ENCODE measurements around the gene ZBED1.

DNA sequence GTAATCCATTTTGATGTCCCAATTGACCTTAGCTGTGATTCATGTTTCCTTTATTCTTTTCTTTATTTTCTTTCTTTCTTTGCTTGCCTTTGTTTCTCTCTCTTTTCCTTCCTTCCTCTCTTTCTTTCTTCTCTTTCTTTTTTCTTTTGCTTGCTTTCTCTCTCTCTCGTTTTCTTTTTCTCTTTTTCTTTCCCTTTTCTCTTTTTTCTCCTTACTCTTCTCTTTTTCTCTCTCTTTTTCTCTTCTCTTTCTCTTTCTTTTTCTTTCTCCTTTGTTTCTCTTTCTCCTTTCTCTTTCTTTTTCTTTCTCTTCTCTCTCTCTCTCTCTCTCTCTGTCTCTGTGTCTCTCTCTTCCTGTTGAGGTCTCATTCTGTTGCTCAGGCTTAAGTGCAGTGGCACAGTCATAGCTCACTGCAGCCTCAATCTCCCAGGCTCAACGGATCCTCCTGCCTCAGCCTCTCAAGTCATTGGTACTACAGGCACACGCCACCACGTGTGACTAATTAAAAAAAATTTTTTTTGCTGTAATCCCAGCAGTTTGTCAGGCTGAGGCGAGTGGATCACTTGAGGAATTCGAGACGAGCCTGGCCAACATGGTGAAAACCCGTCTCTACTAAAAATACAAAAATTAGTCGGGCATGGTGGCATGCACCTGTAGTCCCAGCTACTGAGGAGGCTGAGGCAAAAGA lies 8.0 kb upstream of the ZBED1 start:
- TF ChIP-seq, protein P1, sequence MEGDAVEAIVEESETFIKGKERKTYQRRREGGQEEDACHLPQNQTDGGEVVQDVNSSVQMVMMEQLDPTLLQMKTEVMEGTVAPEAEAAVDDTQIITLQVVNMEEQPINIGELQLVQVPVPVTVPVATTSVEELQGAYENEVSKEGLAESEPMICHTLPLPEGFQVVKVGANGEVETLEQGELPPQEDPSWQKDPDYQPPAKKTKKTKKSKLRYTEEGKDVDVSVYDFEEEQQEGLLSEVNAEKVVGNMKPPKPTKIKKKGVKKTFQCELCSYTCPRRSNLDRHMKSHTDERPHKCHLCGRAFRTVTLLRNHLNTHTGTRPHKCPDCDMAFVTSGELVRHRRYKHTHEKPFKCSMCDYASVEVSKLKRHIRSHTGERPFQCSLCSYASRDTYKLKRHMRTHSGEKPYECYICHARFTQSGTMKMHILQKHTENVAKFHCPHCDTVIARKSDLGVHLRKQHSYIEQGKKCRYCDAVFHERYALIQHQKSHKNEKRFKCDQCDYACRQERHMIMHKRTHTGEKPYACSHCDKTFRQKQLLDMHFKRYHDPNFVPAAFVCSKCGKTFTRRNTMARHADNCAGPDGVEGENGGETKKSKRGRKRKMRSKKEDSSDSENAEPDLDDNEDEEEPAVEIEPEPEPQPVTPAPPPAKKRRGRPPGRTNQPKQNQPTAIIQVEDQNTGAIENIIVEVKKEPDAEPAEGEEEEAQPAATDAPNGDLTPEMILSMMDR (IDR thresholded peaks at IDR 0.05; ENCODE audit: extremely low read depth in 1 of 2, insufficient read depth in 1 of 2, low read depth in 1 of 2, low read length in 2 of 2), result no peak
- TF ChIP-seq EZH2 (IDR thresholded peaks at IDR 0.05; ENCODE audit: borderline replicate concordance, low read depth, low read length, severe bottlenecking) (no peak), POLR2A (IDR thresholded peaks at IDR 0.05; ENCODE audit: low read depth, low read length) (no peak), POLR2AphosphoS5 (IDR thresholded peaks at IDR 0.05; ENCODE audit: insufficient read depth, low read depth, low read length) (no peak), MAX (IDR thresholded peaks at IDR 0.05; ENCODE audit: insufficient read depth, insufficient read length) (no peak), JUN (IDR thresholded peaks at IDR 0.05; ENCODE audit: borderline replicate concordance, insufficient read depth, insufficient read length, low read depth) (no peak), GATA2 (IDR thresholded peaks at IDR 0.05; ENCODE audit: insufficient read depth, insufficient read length, low read depth, low read length) (no peak)

Data from endothelial cell of umbilical vein (primary cell).